PFSK-1 (cell line): ENCODE measurements around the gene MAGOHB.

Experiments
- FOXP2 ChIP-seq: optimal IDR thresholded peaks from 2 replicates; pipeline ENCODE3; 2011; ENCODE audit warnings: borderline replicate concordance, control low read depth, inconsistent platforms; ENCODE audit not compliant: insufficient read depth; ENCODE audit errors: extremely low read length, extremely low read depth
- POLR2AphosphoS5 ChIP-seq: IDR thresholded peaks from 2 replicates; pipeline ENCODE4 v1.6.1; 2012; ENCODE audit warnings: low read depth, mild to moderate bottlenecking, control low read depth, low read length, moderate library complexity
- SIN3A ChIP-seq: IDR thresholded peaks from 2 replicates; pipeline ENCODE4 v1.6.1; 2012; ENCODE audit warnings: mild to moderate bottlenecking, low read length, moderate library complexity, borderline replicate concordance; ENCODE audit not compliant: insufficient read depth
- TAF1 ChIP-seq: IDR thresholded peaks from 2 replicates; pipeline ENCODE4 v1.6.1; 2012; ENCODE audit warnings: low read length, control low read depth, borderline replicate concordance; ENCODE audit not compliant: insufficient read depth
- TF ChIP-seq, protein P1 (sequence below), 2 experiments: IDR thresholded peaks; 2 replicates each; pipeline versions ENCODE4 v1.6.1 to v1.8.0; 2011 to 2012; ENCODE audit warnings: low read depth in 2 of 2, low read length in 2 of 2, control low read depth in 1 of 2, inconsistent platforms in 1 of 2, mild to moderate bottlenecking in 1 of 2, moderate library complexity in 1 of 2; ENCODE audit not compliant: insufficient read depth in 1 of 2

Gene MAGOHB

DNA sequence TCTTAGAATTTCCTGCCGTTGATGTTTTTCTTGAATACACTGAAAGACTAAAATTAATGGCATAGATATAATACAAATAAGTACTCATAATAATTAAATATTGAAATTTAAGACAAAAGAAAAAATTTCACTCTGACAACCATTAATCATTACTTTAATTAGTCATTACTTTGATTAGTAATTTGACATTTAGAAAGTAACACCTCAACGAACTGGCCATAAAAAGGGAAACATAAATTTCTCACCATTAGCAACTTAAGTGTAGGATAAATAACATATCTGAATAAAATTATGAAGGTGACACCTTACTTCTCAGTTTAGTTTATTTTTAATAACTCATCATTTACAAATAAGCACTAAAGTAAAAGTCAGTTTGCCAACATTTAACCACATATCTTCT lies 17.5 kb downstream of the MAGOHB start:
- TF ChIP-seq POLR2AphosphoS5 (no peak), FOXP2 (no peak)
- TF ChIP-seq, protein P1, sequence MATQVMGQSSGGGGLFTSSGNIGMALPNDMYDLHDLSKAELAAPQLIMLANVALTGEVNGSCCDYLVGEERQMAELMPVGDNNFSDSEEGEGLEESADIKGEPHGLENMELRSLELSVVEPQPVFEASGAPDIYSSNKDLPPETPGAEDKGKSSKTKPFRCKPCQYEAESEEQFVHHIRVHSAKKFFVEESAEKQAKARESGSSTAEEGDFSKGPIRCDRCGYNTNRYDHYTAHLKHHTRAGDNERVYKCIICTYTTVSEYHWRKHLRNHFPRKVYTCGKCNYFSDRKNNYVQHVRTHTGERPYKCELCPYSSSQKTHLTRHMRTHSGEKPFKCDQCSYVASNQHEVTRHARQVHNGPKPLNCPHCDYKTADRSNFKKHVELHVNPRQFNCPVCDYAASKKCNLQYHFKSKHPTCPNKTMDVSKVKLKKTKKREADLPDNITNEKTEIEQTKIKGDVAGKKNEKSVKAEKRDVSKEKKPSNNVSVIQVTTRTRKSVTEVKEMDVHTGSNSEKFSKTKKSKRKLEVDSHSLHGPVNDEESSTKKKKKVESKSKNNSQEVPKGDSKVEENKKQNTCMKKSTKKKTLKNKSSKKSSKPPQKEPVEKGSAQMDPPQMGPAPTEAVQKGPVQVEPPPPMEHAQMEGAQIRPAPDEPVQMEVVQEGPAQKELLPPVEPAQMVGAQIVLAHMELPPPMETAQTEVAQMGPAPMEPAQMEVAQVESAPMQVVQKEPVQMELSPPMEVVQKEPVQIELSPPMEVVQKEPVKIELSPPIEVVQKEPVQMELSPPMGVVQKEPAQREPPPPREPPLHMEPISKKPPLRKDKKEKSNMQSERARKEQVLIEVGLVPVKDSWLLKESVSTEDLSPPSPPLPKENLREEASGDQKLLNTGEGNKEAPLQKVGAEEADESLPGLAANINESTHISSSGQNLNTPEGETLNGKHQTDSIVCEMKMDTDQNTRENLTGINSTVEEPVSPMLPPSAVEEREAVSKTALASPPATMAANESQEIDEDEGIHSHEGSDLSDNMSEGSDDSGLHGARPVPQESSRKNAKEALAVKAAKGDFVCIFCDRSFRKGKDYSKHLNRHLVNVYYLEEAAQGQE (IDR thresholded peaks at IDR 0.05; ENCODE audit: insufficient read depth in 1 of 2, low read depth in 2 of 2, low read length in 2 of 2) = no peak

GRCh38 chr12:10590966-10591365 lies 22.4 kb downstream of the MAGOHB start:
- no peak for TF ChIP-seq FOXP2
- TF ChIP-seq SIN3A = no peak
- TF ChIP-seq, protein P1 (IDR thresholded peaks at IDR 0.05; ENCODE audit: insufficient read depth in 1 of 2, low read depth in 2 of 2, low read length in 2 of 2) = no peak
- TF ChIP-seq POLR2AphosphoS5 = no peak
- TF ChIP-seq TAF1 = no peak

- TF ChIP-seq FOXP2 (no peak), POLR2AphosphoS5 (no peak), TAF1 (no peak), SIN3A (no peak)
- TF ChIP-seq, protein P1 (IDR thresholded peaks at IDR 0.05; ENCODE audit: insufficient read depth in 1 of 2, low read depth in 2 of 2, low read length in 2 of 2) = no peak
Measured at GRCh38 chr12:10584415-10584814, 29.0 kb downstream of the MAGOHB start.

DNA sequence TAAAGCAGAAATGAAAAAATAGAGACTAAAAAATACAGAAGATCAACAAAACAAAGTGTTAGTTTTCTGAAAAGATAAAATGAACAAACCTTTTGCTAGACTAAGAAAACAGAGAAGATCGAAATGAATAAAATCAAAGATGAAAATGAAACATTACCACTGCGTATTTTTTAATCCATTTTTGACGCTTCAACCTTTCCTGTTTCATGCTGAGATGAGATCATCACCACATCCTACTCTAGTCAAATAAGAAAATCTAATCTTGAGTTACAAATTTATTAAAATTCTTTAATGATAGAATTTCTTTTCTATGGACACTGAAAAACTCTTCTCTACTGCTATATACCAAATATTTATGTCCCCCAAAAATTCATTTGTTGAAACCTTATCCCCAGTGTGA lies 30.7 kb downstream of the MAGOHB start:
- TF ChIP-seq TAF1 (no peak), SIN3A (no peak), POLR2AphosphoS5 (no peak), FOXP2 (no peak)
- TF ChIP-seq, protein P1 (IDR thresholded peaks at IDR 0.05; ENCODE audit: insufficient read depth in 1 of 2, low read depth in 2 of 2, low read length in 2 of 2) = no peak

- TF ChIP-seq SIN3A (no peak), POLR2AphosphoS5 (no peak), TAF1 (no peak), FOXP2 (no peak)
- TF ChIP-seq, protein P1 (IDR thresholded peaks at IDR 0.05; ENCODE audit: insufficient read depth in 1 of 2, low read depth in 2 of 2, low read length in 2 of 2) = no peak
Measured at GRCh38 chr12:10574307-10574706, 39.1 kb downstream of the MAGOHB start.
